ENCODE data around the gene ELMO1.

DNA sequence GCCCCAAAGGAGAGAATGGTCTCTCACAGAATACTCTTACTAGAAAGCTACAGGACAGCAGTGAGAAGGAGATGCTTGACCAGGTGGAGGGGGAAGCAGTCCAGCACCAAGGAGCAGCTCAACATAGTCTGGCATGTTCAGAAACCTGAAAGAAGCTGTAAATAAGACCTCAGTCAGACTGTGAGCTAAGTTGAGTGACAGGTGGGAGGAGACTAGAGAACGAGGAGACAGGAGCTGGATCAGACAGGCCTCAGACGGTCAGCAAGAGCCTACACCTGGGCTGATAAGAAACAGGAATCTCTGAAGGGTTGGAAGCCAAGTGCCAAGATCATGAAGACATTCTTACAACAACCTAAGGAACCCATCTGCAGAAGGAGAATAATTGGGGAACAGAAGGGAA lies 54.5 kb downstream of the ELMO1 start:
- no peak for TF ChIP-seq POLR2A (IDR thresholded peaks at IDR 0.05; ENCODE audit: low read depth, low read length)
- no peak for TF ChIP-seq POLR2AphosphoS5 (IDR thresholded peaks at IDR 0.05; ENCODE audit: low read depth, low read length)
- TF ChIP-seq TAF1 (IDR thresholded peaks at IDR 0.05; ENCODE audit: borderline replicate concordance, low read depth, low read length) = no peak

Measured in GM12892 (cell line).